ENCODE results near the gene ARHGEF40. TPM values are rescaled to one million over a fixed set of nuclear protein-coding genes. Genes with fewer than 3 reads are reported as not detected.
A peak's percentile ranks its signal among the peaks of the same experiment; 100 is the strongest.

ARHGEF40 gene
- polyA plus RNA-seq, 6 donors from 2014 or later: 0.07 to 0.99 (median 0.27) TPM; not detected in 1

DNA sequence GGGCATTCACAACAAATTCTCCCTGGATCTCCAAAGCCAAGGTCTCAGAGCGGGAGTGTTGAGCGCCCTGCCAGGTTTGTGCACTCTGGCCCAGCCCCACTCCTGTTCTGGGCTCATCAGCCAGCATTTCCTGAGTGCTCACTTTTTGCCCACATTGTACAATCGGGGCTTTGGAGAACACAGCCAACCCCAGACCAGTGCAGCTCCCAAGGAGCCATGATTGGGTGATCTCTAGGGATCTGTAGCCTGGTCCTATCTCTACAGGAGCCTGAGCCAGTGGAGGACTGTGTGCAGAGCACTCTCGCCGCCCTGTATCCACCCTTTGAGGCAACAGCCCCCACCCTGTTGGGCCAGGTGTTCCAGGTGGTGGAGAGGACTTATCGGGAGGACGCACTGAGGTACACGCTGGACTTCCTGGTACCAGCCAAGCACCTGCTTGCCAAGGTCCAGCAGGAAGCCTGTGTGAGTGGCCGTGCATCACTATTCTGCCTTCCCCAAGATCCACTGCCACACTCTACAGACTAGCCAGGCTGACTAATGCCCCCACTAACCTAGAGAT, 2.8 kb downstream of the ARHGEF40 start:
- no peak for ATAC-seq (ENCODE audit: low read depth in 2 of 2)
- H3K36me3 Mint-ChIP-seq: no peaks in the 10 kb centered on the region
- H3K27me3 Mint-ChIP-seq: peaks cover 4 to 44% (median 29%) of the 10 kb centered on the region in 3 donors
- DNase-seq: no peak
- peak overlapping the region in 1 of 6 donors; percentile 83 for H3K27ac Mint-ChIP-seq
- H3K4me1 Mint-ChIP-seq: peaks cover 42 to 44% (median 42%) of the 10 kb centered on the region in 3 donors
- no peaks in the 10 kb centered on the region for H3K9me3 Mint-ChIP-seq
- peak overlapping the region in 6 of 8 donors; percentile 85 to 95 (median 92) for H3K4me3 Mint-ChIP-seq

DNA sequence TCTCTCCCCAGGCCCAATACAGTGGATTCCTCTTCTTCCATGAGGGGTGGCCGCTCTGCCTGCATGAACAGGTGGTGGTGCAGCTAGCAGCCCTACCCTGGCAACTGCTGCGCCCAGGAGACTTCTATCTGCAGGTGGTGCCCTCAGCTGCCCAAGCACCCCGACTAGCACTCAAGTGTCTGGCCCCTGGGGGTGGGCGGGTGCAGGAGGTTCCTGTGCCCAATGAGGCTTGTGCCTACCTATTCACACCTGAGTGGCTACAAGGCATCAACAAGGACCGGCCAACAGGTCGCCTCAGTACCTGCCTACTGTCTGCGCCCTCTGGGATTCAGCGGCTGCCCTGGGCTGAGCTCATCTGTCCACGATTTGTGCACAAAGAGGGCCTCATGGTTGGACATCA, 3.8 kb downstream of the ARHGEF40 start:
- peak overlapping the region in 1 of 6 donors; percentile 63 for H3K27ac Mint-ChIP-seq

DNA sequence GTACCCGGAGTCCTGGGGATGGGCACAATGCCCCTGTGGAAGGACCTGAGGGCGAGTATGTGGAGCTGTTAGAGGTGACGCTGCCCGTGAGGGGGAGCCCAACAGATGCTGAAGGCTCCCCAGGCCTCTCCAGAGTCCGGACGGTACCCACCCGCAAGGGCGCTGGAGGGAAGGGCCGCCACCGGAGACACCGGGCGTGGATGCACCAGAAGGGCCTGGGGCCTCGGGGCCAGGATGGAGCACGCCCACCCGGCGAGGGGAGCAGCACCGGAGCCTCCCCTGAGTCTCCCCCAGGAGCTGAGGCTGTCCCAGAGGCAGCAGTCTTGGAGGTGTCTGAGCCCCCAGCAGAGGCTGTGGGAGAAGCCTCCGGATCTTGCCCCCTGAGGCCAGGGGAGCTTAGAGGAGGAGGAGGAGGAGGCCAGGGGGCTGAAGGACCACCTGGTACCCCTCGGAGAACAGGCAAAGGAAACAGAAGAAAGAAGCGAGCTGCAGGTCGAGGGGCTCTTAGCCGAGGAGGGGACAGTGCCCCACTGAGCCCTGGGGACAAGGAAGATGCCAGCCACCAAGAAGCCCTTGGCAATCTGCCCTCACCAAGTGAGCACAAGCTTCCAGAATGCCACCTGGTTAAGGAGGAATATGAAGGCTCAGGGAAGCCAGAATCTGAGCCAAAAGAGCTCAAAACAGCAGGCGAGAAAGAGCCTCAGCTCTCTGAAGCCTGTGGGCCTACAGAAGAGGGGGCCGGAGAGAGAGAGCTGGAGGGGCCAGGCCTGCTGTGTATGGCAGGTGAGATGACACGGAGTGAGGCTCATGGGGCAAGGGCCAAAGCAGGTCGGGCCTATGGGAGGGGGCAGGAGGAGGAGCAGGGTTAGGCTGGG, 4.5 kb downstream of the ARHGEF40 start:
- peaks cover 28 to 32% (median 30%) of the 10 kb centered on the region in 3 donors for H3K4me1 Mint-ChIP-seq
- H3K9me3 Mint-ChIP-seq: no peaks in the 10 kb centered on the region
- DNase-seq (no peak), ATAC-seq (ENCODE audit: low read depth in 2 of 2) (no peak)
- H3K36me3 Mint-ChIP-seq: no peaks in the 10 kb centered on the region
- no peak overlapping the region for H3K4me3 Mint-ChIP-seq
- no peak overlapping the region for H3K27ac Mint-ChIP-seq
- peaks cover 0 to 27% (median 14%) of the 10 kb centered on the region in 3 donors for H3K27me3 Mint-ChIP-seq

More for the DNA sequence above, 3.8 kb downstream of the ARHGEF40 start:
- peaks cover 36 to 39% (median 37%) of the 10 kb centered on the region in 3 donors for H3K4me1 Mint-ChIP-seq
- H3K4me3 Mint-ChIP-seq: peak overlapping the region in 4 of 8 donors; percentile 3 to 59 (median 30)
- no peaks in the 10 kb centered on the region for H3K9me3 Mint-ChIP-seq
- peaks cover 0 to 35% (median 21%) of the 10 kb centered on the region in 3 donors for H3K27me3 Mint-ChIP-seq
- no peak for ATAC-seq (ENCODE audit: low read depth in 2 of 2)
- no peaks in the 10 kb centered on the region for H3K36me3 Mint-ChIP-seq
- DNase-seq: no peak

DNA sequence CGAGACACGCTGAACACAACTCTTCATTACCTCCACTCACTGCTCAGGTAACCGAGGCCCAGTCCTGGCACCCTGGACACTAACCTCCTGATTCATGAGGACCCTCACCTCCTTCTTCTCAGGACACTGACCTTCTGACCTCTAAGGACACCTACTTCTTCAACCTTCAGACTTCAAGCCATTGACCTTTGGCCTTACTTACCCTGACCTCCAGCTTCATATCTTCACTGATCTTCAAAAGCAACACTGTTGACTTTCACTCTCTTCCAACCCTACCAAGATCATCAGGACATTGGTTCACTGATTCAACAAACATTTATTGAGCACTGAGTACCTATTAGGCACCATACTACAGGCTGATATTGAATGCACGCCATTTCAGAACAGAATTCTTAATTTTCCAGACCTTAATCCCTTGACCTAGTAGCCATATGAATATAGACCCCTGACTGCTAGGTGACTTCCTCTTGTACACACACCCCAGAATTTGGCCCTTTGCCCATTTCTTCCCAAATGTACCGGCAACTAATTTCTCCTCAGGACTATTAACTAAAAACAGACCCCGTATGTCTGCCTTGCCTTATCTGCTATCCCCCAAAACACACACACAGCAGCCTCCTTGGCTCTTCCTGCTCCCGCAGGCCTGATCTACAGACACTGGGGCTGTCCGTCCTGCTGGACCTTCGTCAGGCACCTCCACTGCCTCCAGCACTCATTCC, 5.8 kb downstream of the ARHGEF40 start:
- no peak for ATAC-seq (ENCODE audit: low read depth in 2 of 2)
- Mint-ChIP-seq H3K27ac (no peak overlapping the region), H3K36me3 (no peaks in the 10 kb centered on the region), H3K4me1 (peaks cover 19 to 24% (median 22%) of the 10 kb centered on the region in 3 donors), H3K27me3 (peaks cover 0 to 21% (median 18%) of the 10 kb centered on the region in 3 donors), H3K9me3 (no peaks in the 10 kb centered on the region), H3K4me3 (peak overlapping the region in 1 of 8 donors; percentile 1)
- no peak for DNase-seq

DNA sequence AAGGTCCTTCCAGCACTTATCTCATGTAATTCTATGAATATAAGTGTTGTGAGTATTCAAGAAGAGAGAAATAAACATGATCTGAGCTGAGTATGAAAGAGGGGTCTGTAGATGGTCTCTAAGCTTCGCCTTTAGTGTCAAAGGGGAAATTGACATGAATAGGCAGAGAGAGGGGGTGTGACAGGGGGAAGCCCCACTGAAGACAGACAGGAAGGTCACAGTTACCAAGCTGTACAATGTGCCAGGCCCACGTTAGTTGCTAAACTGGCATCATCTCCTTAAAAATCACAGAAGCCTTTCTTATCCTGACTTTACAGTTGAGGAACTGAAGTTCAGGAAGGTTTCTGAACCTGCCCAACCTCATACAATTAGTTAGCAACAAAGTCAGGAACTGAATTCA, 7.6 kb downstream of the ARHGEF40 start:
- Mint-ChIP-seq H3K4me1 (peaks cover 4 to 6% (median 6%) of the 10 kb centered on the region in 3 donors), H3K27me3 (peaks cover 0 to 18% (median 7%) of the 10 kb centered on the region in 3 donors), H3K36me3 (no peaks in the 10 kb centered on the region), H3K4me3 (peak overlapping the region in 1 of 8 donors; percentile 8), H3K9me3 (no peaks in the 10 kb centered on the region), H3K27ac (no peak overlapping the region)
- DNase-seq (no peak), ATAC-seq (ENCODE audit: low read depth in 2 of 2) (peak; percentile 39 to 49)

DNA sequence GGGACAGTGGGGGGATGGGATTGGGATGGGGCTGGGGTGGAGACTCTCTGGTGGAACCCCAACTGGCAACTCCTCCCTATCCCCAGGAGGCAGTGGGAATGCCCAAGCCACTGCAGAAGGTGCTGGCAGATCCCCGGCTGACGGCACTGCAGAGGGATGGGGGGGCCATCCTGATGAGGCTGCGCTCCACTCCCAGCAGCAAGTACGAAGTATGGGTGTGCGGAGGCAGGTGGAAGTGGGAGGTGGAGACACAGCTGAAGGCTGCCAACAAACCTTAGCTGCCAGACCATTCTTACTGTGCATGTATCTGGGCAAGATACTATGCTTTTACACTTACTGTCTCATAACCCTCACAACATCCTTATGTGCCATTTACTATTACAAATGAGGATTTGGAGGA, 8.2 kb downstream of the ARHGEF40 start:
- Mint-ChIP-seq H3K9me3 (no peaks in the 10 kb centered on the region), H3K36me3 (no peaks in the 10 kb centered on the region), H3K27ac (peak overlapping the region in 1 of 6 donors; percentile 82), H3K4me3 (no peak overlapping the region), H3K4me1 (peaks cover 3 to 6% (median 5%) of the 10 kb centered on the region in 3 donors), H3K27me3 (peaks cover 0 to 14% (median 4%) of the 10 kb centered on the region in 3 donors)
- ATAC-seq (ENCODE audit: low read depth in 2 of 2) (no peak), DNase-seq (no peak)

DNA sequence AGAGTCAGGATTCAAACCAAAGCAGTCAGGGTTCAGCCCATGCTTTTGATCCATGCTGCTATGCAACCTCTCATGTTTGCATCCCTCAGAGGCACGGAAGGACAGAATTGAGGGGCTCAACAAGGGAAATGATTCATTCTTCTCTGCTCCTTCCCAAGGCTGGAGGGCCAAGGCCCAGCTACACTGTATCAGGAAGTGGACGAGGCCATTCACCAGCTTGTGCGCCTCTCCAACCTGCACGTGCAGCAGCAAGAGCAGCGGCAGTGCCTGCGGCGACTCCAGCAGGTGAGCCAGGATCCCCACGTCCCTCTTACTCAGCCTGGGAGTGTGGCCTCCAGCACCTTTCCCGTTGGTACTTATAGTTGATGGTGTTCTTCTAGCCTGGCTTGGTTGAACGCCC, 8.6 kb downstream of the ARHGEF40 start:
- no peak for ATAC-seq (ENCODE audit: low read depth in 2 of 2)
- Mint-ChIP-seq H3K27ac (no peak overlapping the region), H3K36me3 (no peaks in the 10 kb centered on the region), H3K27me3 (peaks cover 0 to 10% (median 0%) of the 10 kb centered on the region in 3 donors), H3K9me3 (no peaks in the 10 kb centered on the region), H3K4me3 (no peak overlapping the region), H3K4me1 (peaks cover 0 to 6% (median 5%) of the 10 kb centered on the region in 3 donors)
- DNase-seq: no peak

DNA sequence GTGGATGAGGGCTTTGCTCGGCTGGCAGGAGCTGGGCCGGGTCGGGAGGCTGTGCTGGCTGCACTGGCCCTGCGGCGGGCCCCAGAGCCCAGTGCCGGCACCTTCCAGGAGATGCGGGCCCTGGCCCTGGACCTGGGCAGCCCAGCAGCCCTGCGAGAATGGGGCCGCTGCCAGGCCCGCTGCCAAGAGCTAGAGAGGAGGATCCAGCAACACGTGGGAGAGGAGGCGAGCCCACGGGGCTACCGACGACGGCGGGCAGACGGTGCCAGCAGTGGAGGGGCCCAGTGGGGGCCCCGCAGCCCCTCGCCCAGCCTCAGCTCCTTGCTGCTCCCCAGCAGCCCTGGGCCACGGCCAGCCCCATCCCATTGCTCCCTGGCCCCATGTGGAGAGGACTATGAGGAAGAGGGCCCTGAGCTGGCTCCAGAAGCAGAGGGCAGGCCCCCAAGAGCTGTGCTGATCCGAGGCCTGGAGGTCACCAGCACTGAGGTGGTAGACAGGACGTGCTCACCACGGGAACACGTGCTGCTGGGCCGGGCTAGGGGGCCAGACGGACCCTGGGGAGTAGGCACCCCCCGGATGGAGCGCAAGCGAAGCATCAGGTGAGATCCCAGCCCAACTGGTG, 11.5 kb downstream of the ARHGEF40 start:
- Mint-ChIP-seq H3K27me3 (peaks cover 0 to 8% (median 6%) of the 10 kb centered on the region in 3 donors), H3K4me3 (no peak overlapping the region), H3K9me3 (no peaks in the 10 kb centered on the region), H3K36me3 (no peaks in the 10 kb centered on the region), H3K27ac (no peak overlapping the region), H3K4me1 (peaks cover 3 to 9% (median 8%) of the 10 kb centered on the region in 3 donors)
- DNase-seq (no peak), ATAC-seq (ENCODE audit: low read depth in 2 of 2) (no peak)

DNA sequence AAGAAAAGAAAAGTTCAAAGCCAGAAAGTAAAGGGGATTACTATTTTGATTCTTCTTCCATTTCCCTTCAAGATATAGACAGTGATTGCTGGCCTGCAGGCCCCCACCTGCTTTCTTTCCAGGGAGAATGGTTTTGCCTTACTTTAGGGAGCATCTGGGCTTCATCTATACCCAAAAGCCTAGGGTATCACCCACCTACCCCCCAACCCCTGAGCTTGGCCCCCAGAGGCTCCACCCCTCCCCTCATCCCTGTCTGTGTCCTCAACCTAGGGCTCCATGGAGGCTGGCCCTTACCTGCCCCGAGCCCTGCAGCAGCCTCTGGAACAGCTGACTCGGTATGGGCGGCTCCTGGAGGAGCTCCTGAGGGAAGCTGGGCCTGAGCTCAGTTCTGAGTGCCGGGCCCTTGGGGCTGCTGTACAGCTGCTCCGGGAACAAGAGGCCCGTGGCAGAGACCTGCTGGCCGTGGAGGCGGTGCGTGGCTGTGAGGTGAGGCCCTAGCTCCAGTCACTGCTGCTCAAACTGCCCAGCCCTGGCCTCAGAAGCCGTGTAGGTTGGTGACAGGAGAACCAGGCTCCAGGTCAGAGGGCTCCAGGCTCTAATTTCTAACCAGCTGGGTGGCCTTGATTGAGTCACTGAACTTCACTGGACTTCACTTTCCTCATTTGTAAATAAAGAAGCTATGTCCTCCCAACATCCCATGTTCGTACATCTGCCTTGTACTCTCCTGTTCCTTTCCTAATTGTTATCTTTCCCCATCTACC, 13.6 kb downstream of the ARHGEF40 start:
- no peak for ATAC-seq (ENCODE audit: low read depth in 2 of 2)

DNA sequence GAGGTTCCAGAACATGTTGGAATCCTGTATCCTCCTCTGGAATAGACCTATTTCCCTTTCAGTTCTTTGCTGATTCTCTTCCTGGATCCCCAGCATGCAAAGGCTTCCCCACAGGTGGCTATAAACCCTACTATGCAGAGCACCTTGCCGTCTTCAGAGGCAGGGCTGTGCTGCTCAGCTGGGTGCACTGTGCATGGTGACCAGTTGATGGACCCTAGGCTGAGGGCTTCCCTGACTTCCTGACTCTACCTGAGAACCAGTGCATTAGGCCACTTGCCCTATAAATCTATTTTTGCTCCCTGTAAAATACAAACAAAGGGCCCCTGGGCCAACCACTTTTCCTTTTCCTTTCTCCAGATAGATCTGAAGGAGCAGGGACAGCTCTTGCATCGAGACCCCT, 14.3 kb downstream of the ARHGEF40 start:
- peaks cover 16 to 22% (median 17%) of the 10 kb centered on the region in 3 donors for H3K4me1 Mint-ChIP-seq

More for the DNA sequence above, 13.6 kb downstream of the ARHGEF40 start:
- no peaks in the 10 kb centered on the region for H3K36me3 Mint-ChIP-seq
- H3K27ac Mint-ChIP-seq: peak overlapping the region in 4 of 6 donors; percentile 18 to 92 (median 74)
- peak overlapping the region in 1 of 8 donors; percentile 74 for H3K4me3 Mint-ChIP-seq
- H3K9me3 Mint-ChIP-seq: no peaks in the 10 kb centered on the region
- H3K27me3 Mint-ChIP-seq: peaks cover 0 to 8% (median 6%) of the 10 kb centered on the region in 3 donors
- DNase-seq: no peak
- peaks cover 16 to 19% (median 17%) of the 10 kb centered on the region in 3 donors for H3K4me1 Mint-ChIP-seq

DNA sequence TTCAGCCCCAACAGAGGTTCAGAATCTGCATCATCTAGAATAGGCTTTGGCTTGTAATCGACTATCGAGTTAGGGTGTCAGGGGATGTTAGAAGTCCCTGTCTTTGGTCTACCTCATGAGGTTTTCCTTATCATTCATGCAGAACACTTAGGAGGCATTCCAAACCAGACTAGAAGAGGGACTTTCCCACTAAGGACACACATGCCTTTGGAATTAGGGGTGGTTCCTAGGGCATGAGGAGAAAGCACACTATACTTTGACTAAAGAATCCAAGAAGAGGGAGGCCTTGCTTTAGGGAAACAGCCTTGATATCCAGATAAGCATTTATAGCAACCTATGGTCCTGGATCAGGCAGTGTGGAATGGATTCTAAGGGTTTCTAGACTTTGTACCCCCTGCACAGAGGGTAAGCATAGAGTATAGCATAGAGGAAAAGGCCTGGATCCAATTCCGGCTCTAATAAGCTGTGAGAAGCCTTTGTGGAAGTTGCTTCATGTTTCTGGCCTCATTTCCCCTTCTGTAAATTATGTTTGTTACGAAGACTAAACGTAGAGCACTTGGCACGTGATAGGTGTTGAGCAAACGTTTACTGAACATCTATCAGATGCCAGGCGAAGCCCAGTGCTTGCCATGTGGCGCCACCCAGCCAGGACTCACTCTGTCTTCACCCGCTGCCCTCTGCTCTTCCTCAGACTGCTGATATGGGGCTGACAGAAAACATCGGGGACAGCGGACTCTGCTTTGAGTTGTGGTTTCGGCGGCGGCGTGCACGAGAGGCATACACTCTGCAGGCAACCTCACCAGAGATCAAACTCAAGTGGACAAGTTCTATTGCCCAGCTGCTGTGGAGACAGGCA, 15.1 kb downstream of the ARHGEF40 start:
- DNase-seq: no peak
- peaks cover 16 to 22% (median 17%) of the 10 kb centered on the region in 3 donors for H3K4me1 Mint-ChIP-seq
- H3K4me3 Mint-ChIP-seq: no peak overlapping the region
- no peaks in the 10 kb centered on the region for H3K9me3 Mint-ChIP-seq
- no peaks in the 10 kb centered on the region for H3K36me3 Mint-ChIP-seq
- peak overlapping the region in 3 of 6 donors; percentile 24 to 82 (median 70) for H3K27ac Mint-ChIP-seq
- H3K27me3 Mint-ChIP-seq: peaks cover 0 to 6% (median 5%) of the 10 kb centered on the region in 3 donors
- ATAC-seq (ENCODE audit: low read depth in 2 of 2): no peak

More for the DNA sequence above, 14.3 kb downstream of the ARHGEF40 start:
- H3K36me3 Mint-ChIP-seq: no peaks in the 10 kb centered on the region
- no peak for ATAC-seq (ENCODE audit: low read depth in 2 of 2)
- H3K4me3 Mint-ChIP-seq: no peak overlapping the region
- H3K9me3 Mint-ChIP-seq: no peaks in the 10 kb centered on the region
- H3K27me3 Mint-ChIP-seq: peaks cover 0 to 8% (median 6%) of the 10 kb centered on the region in 3 donors
- H3K27ac Mint-ChIP-seq: peak overlapping the region in 4 of 6 donors; percentile 18 to 92 (median 74)
- DNase-seq: no peak
